GM23338 (cell line): Measurements from ENCODE around the gene RSPO3. TPM values are rescaled to one million over a fixed set of nuclear protein-coding genes. Genes with fewer than 3 reads are reported as not detected.

Source experiments
- ATAC-seq: fragments of 200-7000 bp; cut with Tn5 transposase; 3 replicates; pipeline ENCODE4 v1.9.1; 2020
- DNase-seq: peaks from one replicate; pipeline ENCODE4 v3.0.0-alpha.2; 2015; ENCODE audit warnings: low spot score
- H2AFZ ChIP-seq: fragments of 200-600 bp; sonication (generic); 2 replicates; pipeline ENCODE4 v1.8.0; 2016; ENCODE audit warnings: antibody characterized with exemption, mild to moderate bottlenecking, moderate library complexity
- H3F3A ChIP-seq: fragments of 200-600 bp; sonication (generic); replicated peaks from 2 replicates; pipeline ENCODE4 v1.8.0; 2017; ENCODE audit warnings: antibody characterized with exemption, mixed run types, low read depth
- H3K27ac ChIP-seq: fragments of 200-600 bp; sonication (generic); 2 replicates; pipeline ENCODE4 v1.6.1; 2016; ENCODE audit warnings: low read depth
- H3K27me3 ChIP-seq: fragments of 200-600 bp; sonication (generic); 2 replicates; pipeline ENCODE4 v1.8.0; 2016; ENCODE audit warnings: mild to moderate bottlenecking, mixed run types, moderate library complexity; ENCODE audit not compliant: insufficient read depth
- H3K36me3 ChIP-seq: fragments of 200-600 bp; sonication (generic); 2 replicates; pipeline ENCODE4 v1.8.0; 2016; ENCODE audit warnings: mild to moderate bottlenecking; ENCODE audit not compliant: insufficient read depth
- H3K4me1 ChIP-seq: fragments of 200-600 bp; sonication (generic); 2 replicates; pipeline ENCODE4 v1.8.0; 2016; ENCODE audit warnings: mild to moderate bottlenecking, moderate library complexity; ENCODE audit not compliant: insufficient read depth
- H3K4me2 ChIP-seq: fragments of 200-600 bp; sonication (generic); 2 replicates; pipeline ENCODE4 v1.7.1; 2017; ENCODE audit warnings: mixed run types
- H3K4me3 ChIP-seq: fragments of 200-600 bp; sonication (generic); 2 replicates; pipeline ENCODE4 v1.6.1; 2016; ENCODE audit warnings: mixed run types
- H3K79me2 ChIP-seq: fragments of 200-600 bp; sonication (generic); replicated peaks from 2 replicates; pipeline ENCODE4 v1.8.0; 2017; ENCODE audit warnings: mild to moderate bottlenecking; ENCODE audit not compliant: insufficient read depth
- H3K9me2 ChIP-seq: fragments of 200-600 bp; sonication (generic); 2 replicates; pipeline ENCODE4 v1.8.0; 2017; ENCODE audit not compliant: insufficient read depth
- H4K20me1 ChIP-seq: fragments of 200-600 bp; sonication (generic); replicated peaks from 2 replicates; pipeline ENCODE4 v1.8.0; 2017; ENCODE audit warnings: mild to moderate bottlenecking; ENCODE audit not compliant: insufficient read depth
- H3K27ac Mint-ChIP-seq: 2 replicates; pipeline ENCODE4 v1.8.0; 2020; ENCODE audit warnings: inconsistent platforms, mild to moderate bottlenecking, moderate library complexity, mixed read lengths
- H3K27me3 Mint-ChIP-seq: 3 replicates; pipeline ENCODE4 v1.8.0; 2022; ENCODE audit warnings: low read depth, mild to moderate bottlenecking, moderate library complexity, mixed read lengths, inconsistent platforms; ENCODE audit not compliant: insufficient read depth, poor library complexity
- H3K36me3 Mint-ChIP-seq: 3 replicates; pipeline ENCODE4 v1.8.0; 2021; ENCODE audit warnings: low read depth, mild to moderate bottlenecking, inconsistent platforms, moderate library complexity, mixed read lengths
- H3K4me1 Mint-ChIP-seq: 3 replicates; pipeline ENCODE4 v1.8.0; 2020; ENCODE audit warnings: mild to moderate bottlenecking, inconsistent platforms, mixed read lengths
- H3K4me3 Mint-ChIP-seq: 3 replicates; pipeline ENCODE4 v1.8.0; 2021; ENCODE audit warnings: moderate library complexity, mild to moderate bottlenecking, inconsistent platforms, mixed read lengths
- H3K9me3 Mint-ChIP-seq: 3 replicates; pipeline ENCODE4 v1.8.0; 2020; ENCODE audit warnings: moderate library complexity, mild to moderate bottlenecking, inconsistent platforms, mixed read lengths
- JUNB ChIP-seq: IDR thresholded peaks from one replicate; pipeline ENCODE4 v1.6.1; 2016; ENCODE audit warnings: antibody characterized with exemption; ENCODE audit not compliant: unreplicated experiment
- NANOG ChIP-seq: IDR thresholded peaks from 2 replicates; pipeline ENCODE4 v1.6.1; 2016; ENCODE audit warnings: antibody characterized with exemption, borderline replicate concordance
- POLR2AphosphoS5 ChIP-seq: IDR thresholded peaks from 2 replicates; pipeline ENCODE4 v1.6.1; 2016; ENCODE audit warnings: antibody characterized with exemption, low read depth
- STAT1 ChIP-seq: IDR thresholded peaks from one replicate; pipeline ENCODE4 v1.6.1; 2016; ENCODE audit warnings: antibody characterized with exemption; ENCODE audit not compliant: unreplicated experiment
- ZNF114 ChIP-seq: fragments of 250-450 bp; sonication (Bioruptor Pico); IDR thresholded peaks from 2 replicates; pipeline ENCODE4 v1.5.0; 2020; ENCODE audit warnings: mild to moderate bottlenecking, moderate library complexity
- ZNF331 ChIP-seq: fragments of 250-450 bp; sonication (Bioruptor Pico); IDR thresholded peaks from 2 replicates; pipeline ENCODE4 v1.5.0; 2020; ENCODE audit warnings: low read depth, mild to moderate bottlenecking, moderate library complexity
- polyA plus RNA-seq: library from polyadenylated mRNA; unstranded; fragments of >200 nt; fragmentation: Nextera tagmentation; extraction: Ambion mirVana; gene quantifications from 2 replicates; pipeline ENCODE4 v1.2.1, GENCODE V29; 2016
- total RNA-seq: library from RNA; depleted of rRNA; stranded (reverse); fragments of >200 nt; shearing (Covaris generic); gene quantifications from 2 replicates; pipeline ENCODE4 v1.2.3, GENCODE V29; 2014
- TF ChIP-seq, protein P1 (sequence below): IDR thresholded peaks from one replicate; pipeline ENCODE4 v1.6.1; 2018; ENCODE audit warnings: antibody characterized with exemption; ENCODE audit not compliant: unreplicated experiment
- TF ChIP-seq, protein P2 (sequence below), 2 experiments: fragments of 200-600 bp in 1 of 2; sonication (generic) in 1 of 2; conservative IDR thresholded peaks; 2 replicates each; pipeline versions ENCODE4 v1.5.1 to v1.6.1; 2016 to 2017; ENCODE audit warnings: antibody characterized with exemption in 2 of 2, low read depth in 2 of 2, mild to moderate bottlenecking in 2 of 2, moderate library complexity in 1 of 2
- TF ChIP-seq, protein P3 (sequence below): IDR thresholded peaks from 2 replicates; pipeline ENCODE4 v1.6.1; 2016; ENCODE audit warnings: antibody characterized with exemption

Gene RSPO3
- total and polyA plus RNA-seq, 2 experiments from 2014 or later = not detected

DNA sequence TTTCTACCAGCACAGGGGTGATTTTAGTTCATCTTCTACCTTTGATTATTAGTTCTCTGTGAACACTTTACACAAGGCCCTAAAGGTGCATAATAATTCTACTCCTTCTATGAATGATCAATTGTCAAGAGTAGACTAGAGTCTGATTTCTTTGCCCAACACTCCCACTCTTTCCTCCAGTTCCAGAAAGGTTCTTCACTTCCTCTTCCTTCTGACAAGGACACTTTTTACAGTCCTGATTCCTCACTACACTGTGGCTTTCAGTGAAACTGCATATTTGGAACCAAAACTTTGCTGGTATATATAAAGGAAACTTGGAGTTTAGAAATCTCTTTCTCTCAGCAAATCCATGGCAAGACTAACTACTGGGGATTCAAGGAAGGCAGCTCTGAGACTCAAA lies 10.6 kb upstream of the RSPO3 start:
- H3K4me1 ChIP-seq = no peaks in the 10 kb centered on the region
- H3K4me3 Mint-ChIP-seq = no peak overlapping the region
- DNase-seq (no peak), ATAC-seq (no peak)
- H3K27me3 Mint-ChIP-seq = no peaks in the 10 kb centered on the region
- H3K4me3 ChIP-seq = no peak overlapping the region
- H3K4me1 Mint-ChIP-seq = no peaks in the 10 kb centered on the region; the same call in 2 of the 3 replicates
- H3K9me3 Mint-ChIP-seq = no peaks in the 10 kb centered on the region
- H3K27ac Mint-ChIP-seq = no peak overlapping the region
- no peaks in the 10 kb centered on the region for H3K79me2 ChIP-seq
- H3K27me3 ChIP-seq = no peaks in the 10 kb centered on the region
- no peaks in the 10 kb centered on the region for H3F3A ChIP-seq
- H3K4me2 ChIP-seq = no peak overlapping the region
- no peak overlapping the region for H2AFZ ChIP-seq
- H3K36me3 Mint-ChIP-seq = no peaks in the 10 kb centered on the region
- H4K20me1 ChIP-seq = no peaks in the 10 kb centered on the region
- TF ChIP-seq ZNF114 (no peak), ZNF331 (no peak), STAT1 (no peak), POLR2AphosphoS5 (no peak), JUNB (no peak)
- TF ChIP-seq, protein P1, sequence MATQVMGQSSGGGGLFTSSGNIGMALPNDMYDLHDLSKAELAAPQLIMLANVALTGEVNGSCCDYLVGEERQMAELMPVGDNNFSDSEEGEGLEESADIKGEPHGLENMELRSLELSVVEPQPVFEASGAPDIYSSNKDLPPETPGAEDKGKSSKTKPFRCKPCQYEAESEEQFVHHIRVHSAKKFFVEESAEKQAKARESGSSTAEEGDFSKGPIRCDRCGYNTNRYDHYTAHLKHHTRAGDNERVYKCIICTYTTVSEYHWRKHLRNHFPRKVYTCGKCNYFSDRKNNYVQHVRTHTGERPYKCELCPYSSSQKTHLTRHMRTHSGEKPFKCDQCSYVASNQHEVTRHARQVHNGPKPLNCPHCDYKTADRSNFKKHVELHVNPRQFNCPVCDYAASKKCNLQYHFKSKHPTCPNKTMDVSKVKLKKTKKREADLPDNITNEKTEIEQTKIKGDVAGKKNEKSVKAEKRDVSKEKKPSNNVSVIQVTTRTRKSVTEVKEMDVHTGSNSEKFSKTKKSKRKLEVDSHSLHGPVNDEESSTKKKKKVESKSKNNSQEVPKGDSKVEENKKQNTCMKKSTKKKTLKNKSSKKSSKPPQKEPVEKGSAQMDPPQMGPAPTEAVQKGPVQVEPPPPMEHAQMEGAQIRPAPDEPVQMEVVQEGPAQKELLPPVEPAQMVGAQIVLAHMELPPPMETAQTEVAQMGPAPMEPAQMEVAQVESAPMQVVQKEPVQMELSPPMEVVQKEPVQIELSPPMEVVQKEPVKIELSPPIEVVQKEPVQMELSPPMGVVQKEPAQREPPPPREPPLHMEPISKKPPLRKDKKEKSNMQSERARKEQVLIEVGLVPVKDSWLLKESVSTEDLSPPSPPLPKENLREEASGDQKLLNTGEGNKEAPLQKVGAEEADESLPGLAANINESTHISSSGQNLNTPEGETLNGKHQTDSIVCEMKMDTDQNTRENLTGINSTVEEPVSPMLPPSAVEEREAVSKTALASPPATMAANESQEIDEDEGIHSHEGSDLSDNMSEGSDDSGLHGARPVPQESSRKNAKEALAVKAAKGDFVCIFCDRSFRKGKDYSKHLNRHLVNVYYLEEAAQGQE = no peak
- TF ChIP-seq, protein P2, sequence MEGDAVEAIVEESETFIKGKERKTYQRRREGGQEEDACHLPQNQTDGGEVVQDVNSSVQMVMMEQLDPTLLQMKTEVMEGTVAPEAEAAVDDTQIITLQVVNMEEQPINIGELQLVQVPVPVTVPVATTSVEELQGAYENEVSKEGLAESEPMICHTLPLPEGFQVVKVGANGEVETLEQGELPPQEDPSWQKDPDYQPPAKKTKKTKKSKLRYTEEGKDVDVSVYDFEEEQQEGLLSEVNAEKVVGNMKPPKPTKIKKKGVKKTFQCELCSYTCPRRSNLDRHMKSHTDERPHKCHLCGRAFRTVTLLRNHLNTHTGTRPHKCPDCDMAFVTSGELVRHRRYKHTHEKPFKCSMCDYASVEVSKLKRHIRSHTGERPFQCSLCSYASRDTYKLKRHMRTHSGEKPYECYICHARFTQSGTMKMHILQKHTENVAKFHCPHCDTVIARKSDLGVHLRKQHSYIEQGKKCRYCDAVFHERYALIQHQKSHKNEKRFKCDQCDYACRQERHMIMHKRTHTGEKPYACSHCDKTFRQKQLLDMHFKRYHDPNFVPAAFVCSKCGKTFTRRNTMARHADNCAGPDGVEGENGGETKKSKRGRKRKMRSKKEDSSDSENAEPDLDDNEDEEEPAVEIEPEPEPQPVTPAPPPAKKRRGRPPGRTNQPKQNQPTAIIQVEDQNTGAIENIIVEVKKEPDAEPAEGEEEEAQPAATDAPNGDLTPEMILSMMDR (conservative IDR thresholded peaks at IDR 0.05; ENCODE audit: low read depth in 2 of 2) = no peak
- TF ChIP-seq, protein P3, sequence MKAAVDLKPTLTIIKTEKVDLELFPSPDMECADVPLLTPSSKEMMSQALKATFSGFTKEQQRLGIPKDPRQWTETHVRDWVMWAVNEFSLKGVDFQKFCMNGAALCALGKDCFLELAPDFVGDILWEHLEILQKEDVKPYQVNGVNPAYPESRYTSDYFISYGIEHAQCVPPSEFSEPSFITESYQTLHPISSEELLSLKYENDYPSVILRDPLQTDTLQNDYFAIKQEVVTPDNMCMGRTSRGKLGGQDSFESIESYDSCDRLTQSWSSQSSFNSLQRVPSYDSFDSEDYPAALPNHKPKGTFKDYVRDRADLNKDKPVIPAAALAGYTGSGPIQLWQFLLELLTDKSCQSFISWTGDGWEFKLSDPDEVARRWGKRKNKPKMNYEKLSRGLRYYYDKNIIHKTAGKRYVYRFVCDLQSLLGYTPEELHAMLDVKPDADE = no peak
- no peaks in the 10 kb centered on the region for H3K36me3 ChIP-seq
- no peak overlapping the region for H3K27ac ChIP-seq
- no peaks in the 10 kb centered on the region for H3K9me2 ChIP-seq

DNA sequence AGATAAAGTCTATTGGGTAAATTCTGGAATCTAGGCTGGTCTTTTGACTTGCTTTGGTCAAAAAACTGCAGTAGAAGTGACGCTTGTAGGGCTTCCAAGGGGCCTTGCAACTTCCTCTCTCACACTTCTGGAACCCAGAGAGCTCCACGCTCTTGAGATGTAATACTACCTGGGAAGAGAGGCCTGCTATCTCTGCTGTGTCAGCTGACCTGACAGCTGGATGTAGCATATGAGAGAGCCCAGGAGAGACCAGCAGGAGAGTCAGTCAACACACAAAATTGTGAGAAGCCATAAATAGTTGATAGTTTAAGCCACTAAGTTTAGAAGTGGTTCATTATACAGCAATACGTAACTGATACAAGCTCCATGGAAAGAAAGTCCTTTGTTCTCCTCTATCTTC lies 7.8 kb upstream of the RSPO3 start:
- ATAC-seq (no peak), DNase-seq (no peak)
- no peak overlapping the region for H3K4me3 Mint-ChIP-seq
- H3K9me3 Mint-ChIP-seq = no peaks in the 10 kb centered on the region
- no peak overlapping the region for H3K4me3 ChIP-seq
- H3K4me1 ChIP-seq = no peaks in the 10 kb centered on the region
- no peaks in the 10 kb centered on the region for H3K9me2 ChIP-seq
- no peaks in the 10 kb centered on the region for H3K79me2 ChIP-seq
- no peaks in the 10 kb centered on the region for H3K36me3 Mint-ChIP-seq
- H3K27me3 Mint-ChIP-seq = peaks cover 4% of the 10 kb centered on the region
- H3K27ac ChIP-seq = no peak overlapping the region
- peaks cover 6% of the 10 kb centered on the region for H3K27me3 ChIP-seq
- no peak overlapping the region for H3K27ac Mint-ChIP-seq
- no peak overlapping the region for H3K4me2 ChIP-seq
- TF ChIP-seq NANOG (no peak), JUNB (no peak), POLR2AphosphoS5 (no peak), ZNF114 (no peak), ZNF331 (no peak)
- TF ChIP-seq, protein P3 = no peak
- H4K20me1 ChIP-seq = no peaks in the 10 kb centered on the region
- no peaks in the 10 kb centered on the region for H3F3A ChIP-seq
- no peaks in the 10 kb centered on the region for H3K4me1 Mint-ChIP-seq
- H2AFZ ChIP-seq = no peak overlapping the region
- no peaks in the 10 kb centered on the region for H3K36me3 ChIP-seq
